ENCODE measurements around the gene NAA20. TPM values are rescaled to one million over a fixed set of nuclear protein-coding genes. Genes with fewer than 3 reads are reported as not detected.

NAA20 gene, protein sequence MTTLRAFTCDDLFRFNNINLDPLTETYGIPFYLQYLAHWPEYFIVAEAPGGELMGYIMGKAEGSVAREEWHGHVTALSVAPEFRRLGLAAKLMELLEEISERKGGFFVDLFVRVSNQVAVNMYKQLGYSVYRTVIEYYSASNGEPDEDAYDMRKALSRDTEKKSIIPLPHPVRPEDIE
- 40.5 and 57.7 TPM in 2 replicates for total RNA-seq

DNA sequence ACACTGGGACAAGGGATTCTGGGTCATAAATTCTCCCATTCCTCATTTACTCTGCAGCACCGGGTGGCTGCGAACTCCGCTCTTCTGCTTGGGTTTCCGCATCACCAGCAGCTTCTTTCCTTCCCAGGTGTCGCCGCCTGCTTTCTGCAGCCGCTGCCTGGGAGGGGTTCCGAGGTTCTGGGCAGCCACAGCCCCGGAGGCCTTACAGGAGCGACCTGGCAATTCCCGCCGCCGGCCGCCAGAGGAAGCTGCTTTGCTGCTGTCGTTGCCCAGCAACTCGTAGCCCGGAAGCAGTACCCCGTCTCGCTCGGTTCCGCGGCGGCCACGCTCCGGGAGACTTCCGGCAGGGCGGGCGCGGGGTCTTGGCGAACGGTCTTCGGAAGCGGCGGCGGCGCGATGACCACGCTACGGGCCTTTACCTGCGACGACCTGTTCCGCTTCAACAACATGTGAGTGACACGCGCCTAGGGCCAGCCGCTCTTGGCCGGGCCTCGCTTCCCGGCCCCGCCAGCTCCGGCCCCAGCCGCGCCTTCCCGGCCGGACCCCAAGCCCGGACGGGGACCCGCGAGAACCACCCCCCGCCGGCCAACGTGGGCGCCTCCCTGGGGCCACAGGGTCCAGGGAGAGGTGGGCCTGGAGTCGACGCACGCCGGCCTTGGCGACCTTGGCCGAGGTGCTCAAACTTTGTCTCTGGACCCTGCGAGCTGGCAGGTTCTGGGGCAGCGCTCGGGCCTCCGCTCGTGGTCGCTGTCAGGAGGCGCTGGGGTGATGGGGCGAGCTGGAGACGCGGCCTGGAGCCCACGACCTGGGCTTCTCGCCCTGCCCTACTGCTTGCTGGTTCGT lies at the start of gene NAA20:
Gene NAA20, plus strand, starts transcription at position 362 of the 843 bp plus-strand sequence. Its CDS starts 35 bp downstream, at position 397.

DNA sequence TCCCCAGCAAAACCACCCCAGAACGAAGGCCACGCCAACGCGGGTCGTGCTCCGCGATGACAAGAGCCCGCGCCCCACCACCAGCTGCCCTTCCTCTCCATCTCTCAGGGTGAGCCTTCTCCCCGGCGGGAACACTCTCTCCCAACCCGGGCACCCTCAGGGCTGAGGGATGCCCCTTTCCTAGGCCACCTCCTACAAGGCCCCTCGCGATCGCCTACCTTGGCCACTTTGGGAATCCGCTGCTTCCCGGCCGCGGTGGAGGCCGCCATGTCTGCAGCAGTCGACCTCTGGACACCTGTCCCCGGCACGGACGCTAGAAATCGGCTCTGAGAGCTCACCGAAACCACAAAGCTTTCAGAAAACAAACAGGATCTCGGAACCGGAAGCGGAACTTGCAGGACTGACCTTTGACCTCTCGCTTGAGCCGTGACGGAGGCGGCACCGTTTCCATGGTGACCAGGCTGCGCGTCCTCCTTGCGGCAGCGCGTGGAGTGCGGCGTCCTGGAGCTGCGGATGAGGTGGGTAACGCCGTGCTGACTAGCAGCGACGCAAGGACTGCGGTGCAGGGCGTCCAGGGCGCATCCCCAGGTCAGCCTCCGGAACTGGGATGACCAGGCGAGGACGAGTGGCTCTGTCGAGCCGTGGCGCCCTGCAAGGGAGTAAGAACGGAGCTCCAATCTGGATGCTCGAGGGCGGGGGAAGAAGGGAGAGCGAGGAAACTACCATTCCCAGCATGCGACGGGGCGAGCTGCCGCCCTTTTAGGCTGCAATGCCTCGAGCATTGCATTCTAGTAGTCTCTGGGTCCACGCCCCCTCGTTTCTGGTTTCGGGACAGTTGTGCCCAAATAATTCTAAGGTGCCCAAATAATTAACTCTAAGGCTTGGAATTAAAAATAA lies 35.2 kb downstream of the NAA20 start, which contains the start of the genes CFAP61 and CRNKL1:
Gene CFAP61, plus strand, starts transcription at position 459 of the 897 bp plus-strand sequence. CDS start 4,122 bp downstream, outside the sequence.
Gene CRNKL1, minus strand, starts transcription at position 393 of the 897 bp plus-strand sequence. Its CDS starts 124 bp downstream, at position 269.

Other genes starting within 250 kb of the NAA20 start
- gene CRNKL1, start 35.1 kb downstream of the NAA20 start, total RNA-seq, result 19.5 and 27.0 TPM in 2 replicates
- 0.39 TPM in 1 of 2 replicates, not detected in the other for gene CFAP61, start 35.2 kb downstream of the NAA20 start, total RNA-seq